ENCODE measurements around the gene PLXNA2. TPM values are rescaled to one million over a fixed set of nuclear protein-coding genes. Genes with fewer than 3 reads are reported as not detected.

Gene PLXNA2
- polyA plus RNA-seq, 1 donor from 2014 or later, result 0.15 TPM

GRCh38 chr1:208272311-208272710, 28.1 kb upstream of the PLXNA2 start:
- Mint-ChIP-seq H3K4me1 (peaks cover 0 to 3% (median 0%) of the 10 kb centered on the region in 3 donors), H3K9me3 (no peaks in the 10 kb centered on the region), H3K4me3 (no peak overlapping the region), H3K36me3 (no peaks in the 10 kb centered on the region), H3K27ac (no peak overlapping the region), H3K27me3 (peaks cover 30% of the 10 kb centered on the region)

GRCh38 chr1:208271236-208271635, 27.1 kb upstream of the PLXNA2 start:
- H3K4me3 Mint-ChIP-seq, result no peak overlapping the region
- no peak overlapping the region for H3K27ac Mint-ChIP-seq
- H3K36me3 Mint-ChIP-seq, result no peaks in the 10 kb centered on the region
- no peaks in the 10 kb centered on the region for H3K9me3 Mint-ChIP-seq
- H3K27me3 Mint-ChIP-seq, result peaks cover 33% of the 10 kb centered on the region
- no peaks in the 10 kb centered on the region for H3K4me1 Mint-ChIP-seq

GRCh38 chr1:208270651-208271141, 26.5 kb upstream of the PLXNA2 start:
- Mint-ChIP-seq H3K27ac (no peak overlapping the region), H3K36me3 (no peaks in the 10 kb centered on the region), H3K9me3 (no peaks in the 10 kb centered on the region), H3K4me3 (no peak overlapping the region), H3K4me1 (no peaks in the 10 kb centered on the region), H3K27me3 (peaks cover 30% of the 10 kb centered on the region)

- no peaks in the 10 kb centered on the region for H3K9me3 Mint-ChIP-seq
- no peaks in the 10 kb centered on the region for H3K36me3 Mint-ChIP-seq
- no peak overlapping the region for H3K27ac Mint-ChIP-seq
- peaks cover 22% of the 10 kb centered on the region for H3K27me3 Mint-ChIP-seq
- no peak overlapping the region for H3K4me3 Mint-ChIP-seq
- H3K4me1 Mint-ChIP-seq, result no peaks in the 10 kb centered on the region
Observed at GRCh38 chr1:208269338-208269666, 25.1 kb upstream of the PLXNA2 start.

- Mint-ChIP-seq H3K27me3 (peaks cover 22% of the 10 kb centered on the region), H3K27ac (no peak overlapping the region), H3K9me3 (no peaks in the 10 kb centered on the region), H3K4me1 (no peaks in the 10 kb centered on the region), H3K36me3 (no peaks in the 10 kb centered on the region), H3K4me3 (no peak overlapping the region)
Observed at GRCh38 chr1:208268541-208269337, 24.6 kb upstream of the PLXNA2 start.

- H3K27me3 Mint-ChIP-seq, result peaks cover 21% of the 10 kb centered on the region
Observed at GRCh38 chr1:208265525-208265924, 21.3 kb upstream of the PLXNA2 start.

GRCh38 chr1:208265122-208265469, 20.9 kb upstream of the PLXNA2 start:
- H3K36me3 Mint-ChIP-seq, result no peaks in the 10 kb centered on the region
- H3K27ac Mint-ChIP-seq, result no peak overlapping the region
- H3K4me3 Mint-ChIP-seq, result no peak overlapping the region
- peaks cover 19% of the 10 kb centered on the region for H3K27me3 Mint-ChIP-seq
- H3K9me3 Mint-ChIP-seq, result peaks cover 0 to 5% (median 0%) of the 10 kb centered on the region in 3 donors
- no peaks in the 10 kb centered on the region for H3K4me1 Mint-ChIP-seq

More at GRCh38 chr1:208265525-208265924, 21.3 kb upstream of the PLXNA2 start:
- Mint-ChIP-seq H3K4me3 (no peak overlapping the region), H3K9me3 (peaks cover 0 to 1% (median 0%) of the 10 kb centered on the region in 3 donors), H3K4me1 (no peaks in the 10 kb centered on the region), H3K36me3 (no peaks in the 10 kb centered on the region), H3K27ac (no peak overlapping the region)

GRCh38 chr1:208264469-208265121, 20.4 kb upstream of the PLXNA2 start:
- H3K9me3 Mint-ChIP-seq, result peaks cover 0 to 5% (median 2%) of the 10 kb centered on the region in 3 donors
- H3K36me3 Mint-ChIP-seq, result peaks cover 2% of the 10 kb centered on the region
- H3K27me3 Mint-ChIP-seq, result peaks cover 16% of the 10 kb centered on the region
- no peak overlapping the region for H3K4me3 Mint-ChIP-seq
- no peaks in the 10 kb centered on the region for H3K4me1 Mint-ChIP-seq
- H3K27ac Mint-ChIP-seq, result no peak overlapping the region

- Mint-ChIP-seq H3K4me1 (no peaks in the 10 kb centered on the region), H3K27me3 (peaks cover 22% of the 10 kb centered on the region), H3K4me3 (no peak overlapping the region), H3K9me3 (peaks cover 0 to 7% (median 5%) of the 10 kb centered on the region in 3 donors), H3K36me3 (peaks cover 2% of the 10 kb centered on the region), H3K27ac (no peak overlapping the region)
Observed at GRCh38 chr1:208261874-208262273, 17.7 kb upstream of the PLXNA2 start.

GRCh38 chr1:208258277-208258676, 14.1 kb upstream of the PLXNA2 start:
- H3K4me3 Mint-ChIP-seq, result no peak overlapping the region
- peaks cover 0 to 7% (median 5%) of the 10 kb centered on the region in 3 donors for H3K9me3 Mint-ChIP-seq
- H3K4me1 Mint-ChIP-seq, result no peaks in the 10 kb centered on the region
- peaks cover 20% of the 10 kb centered on the region for H3K27me3 Mint-ChIP-seq
- peaks cover 2% of the 10 kb centered on the region for H3K36me3 Mint-ChIP-seq
- peak overlapping the region in 1 of 3 donors; percentile 2 for H3K27ac Mint-ChIP-seq

- Mint-ChIP-seq H3K27ac (no peak overlapping the region), H3K4me3 (no peak overlapping the region), H3K36me3 (peaks cover 2% of the 10 kb centered on the region), H3K27me3 (peaks cover 21% of the 10 kb centered on the region), H3K9me3 (peaks cover 0 to 7% (median 5%) of the 10 kb centered on the region in 3 donors), H3K4me1 (no peaks in the 10 kb centered on the region)
Observed at GRCh38 chr1:208257351-208257750, 13.2 kb upstream of the PLXNA2 start.

GRCh38 chr1:208256556-208256955, 12.4 kb upstream of the PLXNA2 start:
- Mint-ChIP-seq H3K4me3 (no peak overlapping the region), H3K27ac (no peak overlapping the region), H3K4me1 (no peaks in the 10 kb centered on the region), H3K27me3 (peaks cover 24% of the 10 kb centered on the region), H3K9me3 (peaks cover 0 to 7% (median 5%) of the 10 kb centered on the region in 3 donors), H3K36me3 (peaks cover 2% of the 10 kb centered on the region)

- Mint-ChIP-seq H3K4me1 (no peaks in the 10 kb centered on the region), H3K4me3 (no peak overlapping the region), H3K27ac (no peak overlapping the region), H3K36me3 (peaks cover 2% of the 10 kb centered on the region), H3K27me3 (peaks cover 27% of the 10 kb centered on the region), H3K9me3 (peaks cover 0 to 7% (median 5%) of the 10 kb centered on the region in 3 donors)
Observed at GRCh38 chr1:208256091-208256490, 11.9 kb upstream of the PLXNA2 start.

GRCh38 chr1:208254862-208255261, 10.7 kb upstream of the PLXNA2 start:
- H3K27me3 Mint-ChIP-seq, result peaks cover 27% of the 10 kb centered on the region
- H3K36me3 Mint-ChIP-seq, result peaks cover 1% of the 10 kb centered on the region

GRCh38 chr1:208254376-208254775, 10.2 kb upstream of the PLXNA2 start:
- Mint-ChIP-seq H3K4me3 (no peak overlapping the region), H3K9me3 (peaks cover 0 to 4% (median 0%) of the 10 kb centered on the region in 3 donors), H3K4me1 (no peaks in the 10 kb centered on the region), H3K27me3 (peaks cover 26% of the 10 kb centered on the region), H3K36me3 (no peaks in the 10 kb centered on the region), H3K27ac (no peak overlapping the region)

More at GRCh38 chr1:208254862-208255261, 10.7 kb upstream of the PLXNA2 start:
- Mint-ChIP-seq H3K4me1 (no peaks in the 10 kb centered on the region), H3K4me3 (no peak overlapping the region), H3K27ac (no peak overlapping the region), H3K9me3 (peaks cover 0 to 6% (median 0%) of the 10 kb centered on the region in 3 donors)

Measured in IgD-negative memory B cell (primary cell).